AG20443 (cell line): Measurements from ENCODE around the gene RDH5.

ENCODE experiments used
- DNase-seq: peaks from one replicate; pipeline ENCODE4 v3.0.0; 2012; ENCODE audit warnings: low spot score, mixed read lengths

Gene RDH5

GRCh38 chr12:55720071-55720564, at the start of gene RDH5:
TSS of gene RDH5 (plus strand) at chr12:55720393. CDS start at chr12:55721185, 792 bp downstream.
- DNase-seq = peak; percentile 78

GRCh38 chr12:55671746-55672145, 48.4 kb upstream of the RDH5 start:
- no peak for DNase-seq

GRCh38 chr12:55673638-55674037, 46.6 kb upstream of the RDH5 start:
- DNase-seq = no peak

GRCh38 chr12:55675666-55676065, 44.5 kb upstream of the RDH5 start:
- no peak for DNase-seq

GRCh38 chr12:55676707-55677106, 43.5 kb upstream of the RDH5 start:
- DNase-seq = no peak

- no peak for DNase-seq
These were observed 40.5 kb upstream of the RDH5 start for GRCh38 chr12:55679691-55680090.

GRCh38 chr12:55681142-55682077, 38.8 kb upstream of the RDH5 start:
- peak; percentile 66 for DNase-seq

GRCh38 chr12:55682087-55682796, 38.0 kb upstream of the RDH5 start:
- DNase-seq = no peak

- DNase-seq = no peak
These were observed 36.5 kb upstream of the RDH5 start for GRCh38 chr12:55683676-55684075.

- no peak for DNase-seq
These were observed 35.3 kb upstream of the RDH5 start for GRCh38 chr12:55684761-55685370.

GRCh38 chr12:55685671-55686070, 34.5 kb upstream of the RDH5 start:
- no peak for DNase-seq

GRCh38 chr12:55686366-55687010, 33.7 kb upstream of the RDH5 start:
- no peak for DNase-seq

- DNase-seq = no peak
These were observed 32.4 kb upstream of the RDH5 start for GRCh38 chr12:55687746-55688145.

- no peak for DNase-seq
These were observed 31.2 kb upstream of the RDH5 start for GRCh38 chr12:55688716-55689655.

- no peak for DNase-seq
These were observed 27.4 kb upstream of the RDH5 start for GRCh38 chr12:55692631-55693322.

- no peak for DNase-seq
These were observed 26.6 kb upstream of the RDH5 start for GRCh38 chr12:55693323-55694187.

- DNase-seq = no peak
These were observed 26.0 kb upstream of the RDH5 start for GRCh38 chr12:55694188-55694515.

GRCh38 chr12:55694651-55695050, 25.5 kb upstream of the RDH5 start:
- DNase-seq = no peak

GRCh38 chr12:55695349-55695748, 24.8 kb upstream of the RDH5 start:
- DNase-seq = no peak
